ENCODE results near the gene ADAMTSL1.

- no peak for TF ChIP-seq CTCF (IDR thresholded peaks at IDR 0.05)
- TF ChIP-seq POLR2AphosphoS5 (IDR thresholded peaks at IDR 0.05) = no peak
- TF ChIP-seq POLR2A (IDR thresholded peaks at IDR 0.05) = no peak
Measured at GRCh38 chr9:18689921-18690320, 216.0 kb downstream of the ADAMTSL1 start.

Measured in suprapubic skin (tissue), 4 donors.